ENCODE results near the gene NR0B1.
A peak's percentile ranks its signal among the peaks of the same experiment; 100 is the strongest.

The NR0B1 gene, protein sequence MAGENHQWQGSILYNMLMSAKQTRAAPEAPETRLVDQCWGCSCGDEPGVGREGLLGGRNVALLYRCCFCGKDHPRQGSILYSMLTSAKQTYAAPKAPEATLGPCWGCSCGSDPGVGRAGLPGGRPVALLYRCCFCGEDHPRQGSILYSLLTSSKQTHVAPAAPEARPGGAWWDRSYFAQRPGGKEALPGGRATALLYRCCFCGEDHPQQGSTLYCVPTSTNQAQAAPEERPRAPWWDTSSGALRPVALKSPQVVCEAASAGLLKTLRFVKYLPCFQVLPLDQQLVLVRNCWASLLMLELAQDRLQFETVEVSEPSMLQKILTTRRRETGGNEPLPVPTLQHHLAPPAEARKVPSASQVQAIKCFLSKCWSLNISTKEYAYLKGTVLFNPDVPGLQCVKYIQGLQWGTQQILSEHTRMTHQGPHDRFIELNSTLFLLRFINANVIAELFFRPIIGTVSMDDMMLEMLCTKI

DNA sequence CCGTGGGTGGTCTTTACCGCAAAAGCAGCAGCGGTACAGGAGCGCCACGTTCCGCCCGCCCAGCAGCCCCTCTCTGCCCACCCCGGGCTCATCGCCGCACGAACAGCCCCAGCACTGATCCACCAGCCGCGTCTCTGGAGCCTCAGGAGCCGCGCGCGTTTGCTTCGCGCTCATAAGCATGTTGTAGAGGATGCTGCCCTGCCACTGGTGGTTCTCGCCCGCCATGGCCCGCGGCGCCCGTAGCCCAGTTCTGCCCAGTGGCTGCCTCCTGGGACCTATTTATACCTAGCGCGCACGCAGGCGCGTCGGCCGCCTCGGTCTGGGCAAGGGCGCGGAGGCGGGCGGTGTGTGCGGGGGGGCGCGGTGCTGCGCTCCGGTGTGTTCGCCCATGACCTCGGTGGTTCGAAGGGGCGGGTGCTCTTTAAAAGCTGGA is at the start of gene NR0B1:
NR0B1 (minus strand) TSS at position 252 of the 433 bp plus-strand sequence; CDS start at position 225, 27 bp downstream.
- H3K9me3 ChIP-seq (ENCODE audit: control insufficient read depth, insufficient read depth, low read length): no peaks in the 10 kb centered on the region
- no peaks in the 10 kb centered on the region for H3K4me1 ChIP-seq (ENCODE audit: control insufficient read depth, insufficient read depth, low read length)
- H3K9ac ChIP-seq (ENCODE audit: low read depth, low read length): no peak within 1 kb of the TSS
- no peaks in the 10 kb centered on the region for H3K36me3 ChIP-seq (ENCODE audit: control insufficient read depth, insufficient read depth, low read length)
- peak within 1 kb of the TSS; percentile 52 for H3K4me3 ChIP-seq (ENCODE audit: low read depth, low read length)
- H3K27me3 ChIP-seq (ENCODE audit: control insufficient read depth, insufficient read depth, low read length): peaks cover 49% of the 10 kb centered on the region

DNA sequence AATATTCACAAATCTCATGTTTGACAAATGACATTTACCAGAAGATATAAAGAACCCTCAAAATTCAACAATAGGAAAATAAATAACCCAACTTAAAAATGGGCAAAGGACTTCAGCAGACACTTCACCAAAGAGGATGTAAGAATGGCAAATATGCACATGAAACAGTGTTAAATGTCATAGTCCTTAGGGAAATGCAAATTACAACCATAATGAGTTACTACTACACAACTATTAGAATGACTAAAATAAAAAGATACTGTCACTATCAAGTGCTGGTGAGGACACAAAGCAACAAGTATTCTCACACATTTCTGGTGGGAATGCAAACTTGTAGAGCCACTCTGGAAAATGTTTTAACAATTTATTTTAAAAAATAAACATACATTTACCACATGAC is 40.8 kb upstream of the NR0B1 start:
- H3K4me3 ChIP-seq (ENCODE audit: low read depth, low read length): no peak overlapping the region
- no peaks in the 10 kb centered on the region for H3K9me3 ChIP-seq (ENCODE audit: control insufficient read depth, insufficient read depth, low read length)
- H3K4me1 ChIP-seq (ENCODE audit: control insufficient read depth, insufficient read depth, low read length): no peaks in the 10 kb centered on the region
- no peak overlapping the region for H3K9ac ChIP-seq (ENCODE audit: low read depth, low read length)
- no peaks in the 10 kb centered on the region for H3K27me3 ChIP-seq (ENCODE audit: control insufficient read depth, insufficient read depth, low read length)
- H3K36me3 ChIP-seq (ENCODE audit: control insufficient read depth, insufficient read depth, low read length): no peaks in the 10 kb centered on the region

- Histone ChIP-seq H3K4me3 (ENCODE audit: low read depth, low read length) (no peak overlapping the region), H3K27me3 (ENCODE audit: control insufficient read depth, insufficient read depth, low read length) (no peaks in the 10 kb centered on the region), H3K9me3 (ENCODE audit: control insufficient read depth, insufficient read depth, low read length) (no peaks in the 10 kb centered on the region), H3K4me1 (ENCODE audit: control insufficient read depth, insufficient read depth, low read length) (no peaks in the 10 kb centered on the region), H3K36me3 (ENCODE audit: control insufficient read depth, insufficient read depth, low read length) (no peaks in the 10 kb centered on the region), H3K9ac (ENCODE audit: low read depth, low read length) (no peak overlapping the region)
Observed at GRCh38 chrX:30343206-30343605, 34.0 kb upstream of the NR0B1 start.

DNA sequence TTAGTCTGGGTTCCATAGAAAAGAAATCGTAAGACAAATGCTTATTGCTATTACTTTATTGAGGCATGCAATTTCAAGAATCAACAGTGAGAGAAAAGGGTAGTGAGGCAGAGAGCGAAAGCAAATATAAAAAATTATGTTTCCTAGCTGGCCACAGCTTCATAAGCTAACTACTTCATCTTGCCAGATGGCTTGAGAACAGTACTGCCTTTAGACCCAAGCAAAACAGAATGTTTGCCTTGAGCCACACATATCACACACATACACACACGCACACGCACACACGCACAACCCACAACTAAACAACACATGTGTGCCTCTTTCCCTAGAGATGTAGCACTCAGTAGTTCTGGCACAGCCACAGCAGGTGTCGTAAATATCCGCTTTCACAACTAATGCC is 31.6 kb upstream of the NR0B1 start:
- no peaks in the 10 kb centered on the region for H3K27me3 ChIP-seq (ENCODE audit: control insufficient read depth, insufficient read depth, low read length)
- H3K9ac ChIP-seq (ENCODE audit: low read depth, low read length): no peak overlapping the region
- H3K36me3 ChIP-seq (ENCODE audit: control insufficient read depth, insufficient read depth, low read length): no peaks in the 10 kb centered on the region
- H3K4me1 ChIP-seq (ENCODE audit: control insufficient read depth, insufficient read depth, low read length): no peaks in the 10 kb centered on the region
- H3K4me3 ChIP-seq (ENCODE audit: low read depth, low read length): no peak overlapping the region
- no peaks in the 10 kb centered on the region for H3K9me3 ChIP-seq (ENCODE audit: control insufficient read depth, insufficient read depth, low read length)

- Histone ChIP-seq H3K4me3 (ENCODE audit: low read depth, low read length) (no peak overlapping the region), H3K36me3 (ENCODE audit: control insufficient read depth, insufficient read depth, low read length) (no peaks in the 10 kb centered on the region), H3K27me3 (ENCODE audit: control insufficient read depth, insufficient read depth, low read length) (no peaks in the 10 kb centered on the region), H3K9me3 (ENCODE audit: control insufficient read depth, insufficient read depth, low read length) (no peaks in the 10 kb centered on the region), H3K9ac (ENCODE audit: low read depth, low read length) (no peak overlapping the region), H3K4me1 (ENCODE audit: control insufficient read depth, insufficient read depth, low read length) (no peaks in the 10 kb centered on the region)
Observed at GRCh38 chrX:30327762-30328161, 18.6 kb upstream of the NR0B1 start.

GRCh38 chrX:30317308-30317707 is 8.1 kb upstream of the NR0B1 start:
- Histone ChIP-seq H3K36me3 (ENCODE audit: control insufficient read depth, insufficient read depth, low read length) (no peaks in the 10 kb centered on the region), H3K27me3 (ENCODE audit: control insufficient read depth, insufficient read depth, low read length) (no peaks in the 10 kb centered on the region), H3K9ac (ENCODE audit: low read depth, low read length) (no peak overlapping the region), H3K4me1 (ENCODE audit: control insufficient read depth, insufficient read depth, low read length) (no peaks in the 10 kb centered on the region), H3K4me3 (ENCODE audit: low read depth, low read length) (no peak overlapping the region), H3K9me3 (ENCODE audit: control insufficient read depth, insufficient read depth, low read length) (no peaks in the 10 kb centered on the region)

GRCh38 chrX:30313322-30313721 is 4.1 kb upstream of the NR0B1 start:
- no peaks in the 10 kb centered on the region for H3K36me3 ChIP-seq (ENCODE audit: control insufficient read depth, insufficient read depth, low read length)
- H3K9ac ChIP-seq (ENCODE audit: low read depth, low read length): no peak overlapping the region
- peaks cover 31% of the 10 kb centered on the region for H3K27me3 ChIP-seq (ENCODE audit: control insufficient read depth, insufficient read depth, low read length)
- H3K9me3 ChIP-seq (ENCODE audit: control insufficient read depth, insufficient read depth, low read length): no peaks in the 10 kb centered on the region
- H3K4me3 ChIP-seq (ENCODE audit: low read depth, low read length): no peak overlapping the region
- H3K4me1 ChIP-seq (ENCODE audit: control insufficient read depth, insufficient read depth, low read length): no peaks in the 10 kb centered on the region

DNA sequence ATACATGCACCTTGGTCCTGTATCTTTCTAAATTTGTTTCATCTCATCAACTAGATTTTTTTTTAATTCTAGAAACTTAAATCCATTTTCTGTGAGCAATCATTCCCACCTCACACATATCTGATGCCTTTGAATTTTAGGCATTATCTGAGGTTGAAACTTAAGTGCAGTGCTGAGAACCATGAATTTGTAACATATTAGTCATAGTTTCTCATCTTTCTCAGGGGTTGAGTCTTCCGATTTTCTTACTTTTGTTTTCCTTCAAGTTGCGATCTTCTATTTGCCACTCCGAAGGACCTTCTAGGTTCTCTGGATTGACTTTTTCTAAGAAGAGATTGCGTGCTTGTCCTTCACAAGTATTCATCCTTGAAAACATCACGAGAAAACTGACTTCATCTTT is 3.7 kb upstream of the NR0B1 start:
- H3K36me3 ChIP-seq (ENCODE audit: control insufficient read depth, insufficient read depth, low read length): no peaks in the 10 kb centered on the region
- no peaks in the 10 kb centered on the region for H3K4me1 ChIP-seq (ENCODE audit: control insufficient read depth, insufficient read depth, low read length)
- peaks cover 35% of the 10 kb centered on the region for H3K27me3 ChIP-seq (ENCODE audit: control insufficient read depth, insufficient read depth, low read length)
- no peak overlapping the region for H3K9ac ChIP-seq (ENCODE audit: low read depth, low read length)
- no peak overlapping the region for H3K4me3 ChIP-seq (ENCODE audit: low read depth, low read length)
- H3K9me3 ChIP-seq (ENCODE audit: control insufficient read depth, insufficient read depth, low read length): no peaks in the 10 kb centered on the region

- H3K4me1 ChIP-seq (ENCODE audit: control insufficient read depth, insufficient read depth, low read length): no peaks in the 10 kb centered on the region
- no peak overlapping the region for H3K9ac ChIP-seq (ENCODE audit: low read depth, low read length)
- H3K36me3 ChIP-seq (ENCODE audit: control insufficient read depth, insufficient read depth, low read length): no peaks in the 10 kb centered on the region
- no peaks in the 10 kb centered on the region for H3K9me3 ChIP-seq (ENCODE audit: control insufficient read depth, insufficient read depth, low read length)
- no peak overlapping the region for H3K4me3 ChIP-seq (ENCODE audit: low read depth, low read length)
- H3K27me3 ChIP-seq (ENCODE audit: control insufficient read depth, insufficient read depth, low read length): peaks cover 49% of the 10 kb centered on the region
Observed at GRCh38 chrX:30310429-30311206, 1.4 kb upstream of the NR0B1 start.

- Histone ChIP-seq H3K9me3 (ENCODE audit: control insufficient read depth, insufficient read depth, low read length) (no peaks in the 10 kb centered on the region), H3K27me3 (ENCODE audit: control insufficient read depth, insufficient read depth, low read length) (peaks cover 49% of the 10 kb centered on the region), H3K4me1 (ENCODE audit: control insufficient read depth, insufficient read depth, low read length) (no peaks in the 10 kb centered on the region), H3K4me3 (ENCODE audit: low read depth, low read length) (peak overlapping the region; percentile 52), H3K36me3 (ENCODE audit: control insufficient read depth, insufficient read depth, low read length) (no peaks in the 10 kb centered on the region), H3K9ac (ENCODE audit: low read depth, low read length) (no peak overlapping the region)
Observed at GRCh38 chrX:30308263-30309138, 689 bp downstream of the NR0B1 start.

DNA sequence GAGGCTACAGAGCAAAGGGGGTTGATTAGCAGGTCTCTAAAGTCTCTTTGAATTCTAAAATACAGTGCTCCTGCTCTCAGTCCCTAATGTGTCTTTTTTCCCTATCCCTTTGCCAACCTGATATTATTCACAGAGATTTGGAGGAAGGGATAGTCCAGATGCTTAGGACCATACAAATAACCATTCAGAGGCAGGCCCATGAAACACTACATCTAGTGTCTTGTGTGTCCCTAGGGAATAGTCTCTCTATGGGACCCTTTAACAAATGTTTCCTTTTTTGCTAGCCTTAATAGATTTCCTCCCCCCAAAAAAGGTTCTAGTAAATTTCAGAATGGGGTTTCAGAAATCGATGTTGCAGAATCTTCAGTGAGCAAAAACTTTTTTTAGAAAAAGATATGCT is 1.7 kb downstream of the NR0B1 start:
- no peak overlapping the region for H3K4me3 ChIP-seq (ENCODE audit: low read depth, low read length)
- no peak overlapping the region for H3K9ac ChIP-seq (ENCODE audit: low read depth, low read length)

More for the DNA sequence above, 1.7 kb downstream of the NR0B1 start:
- H3K27me3 ChIP-seq (ENCODE audit: control insufficient read depth, insufficient read depth, low read length): peaks cover 49% of the 10 kb centered on the region
- H3K9me3 ChIP-seq (ENCODE audit: control insufficient read depth, insufficient read depth, low read length): no peaks in the 10 kb centered on the region
- H3K4me1 ChIP-seq (ENCODE audit: control insufficient read depth, insufficient read depth, low read length): peaks cover 8% of the 10 kb centered on the region
- H3K36me3 ChIP-seq (ENCODE audit: control insufficient read depth, insufficient read depth, low read length): no peaks in the 10 kb centered on the region
